Esophagus muscularis mucosa (tissue), 4 donors: Measurements from ENCODE around the gene GRM4. TPM values are rescaled to one million over a fixed set of nuclear protein-coding genes. Genes with fewer than 3 reads are reported as not detected.
"Not testable (repeated sequence)": the region's sequence is repeated elsewhere in the genome, so short reads cannot be mapped to it uniquely, and the experiment has no call there.

Experiments used
- DNase-seq: peaks from one replicate; pipeline ENCODE4 v3.0.0-alpha.2; 2017; ENCODE audit errors: extremely low spot score
- H3K27ac ChIP-seq, 4 donors: fragments of 200-600 bp; sonication (generic); replicated peaks in 1 of 4; 1 replicate in 3 of 4; 2 replicates in 1 of 4; pipeline ENCODE4 v1.5.1; 2016 to 2019; ENCODE audit warnings: mild to moderate bottlenecking in 1 of 4
- H3K27me3 ChIP-seq, 4 donors: fragments of 200-600 bp; sonication (generic); one replicate each; pipeline versions ENCODE4 v1.5.1 to v1.6.0; 2016 to 2019
- H3K36me3 ChIP-seq, 4 donors: fragments of 200-600 bp; sonication (generic); one replicate each; pipeline ENCODE4 v1.5.1; 2016 to 2019
- H3K4me1 ChIP-seq, 4 donors: fragments of 200-600 bp; sonication (generic); one replicate each; pipeline ENCODE4 v1.5.1; 2016 to 2019
- H3K4me3 ChIP-seq, 4 donors: fragments of 200-600 bp; sonication (generic); 1 replicate in 2 of 4; 2 replicates in 2 of 4; pipeline ENCODE4 v1.5.1; 2016 to 2019; ENCODE audit warnings: mild to moderate bottlenecking in 4 of 4, moderate library complexity in 1 of 4
- H3K9me3 ChIP-seq, 4 donors: fragments of 200-600 bp; sonication (generic); 1 replicate in 3 of 4; 2 replicates in 1 of 4; pipeline ENCODE4 v1.5.1; 2016 to 2019
- EP300 ChIP-seq: sonication (generic); formaldehyde crosslinking; IDR thresholded peaks from one replicate; pipeline ENCODE4 v1.6.1; 2017; ENCODE audit warnings: antibody characterized with exemption
- POLR2A ChIP-seq: fragments of 450-650 bp; IDR thresholded peaks from one replicate; pipeline ENCODE4 v1.6.1; 2017; ENCODE audit warnings: antibody characterized with exemption, moderate library complexity, mild to moderate bottlenecking, low read depth
- POLR2AphosphoS5 ChIP-seq, 2 donors: sonication (generic); formaldehyde crosslinking; IDR thresholded peaks; one replicate each; pipeline ENCODE4 v1.6.1; 2017; ENCODE audit warnings: antibody characterized with exemption in 2 of 2
- WGBS: methylation state at CpG from one replicate; pipeline ENCODE4 v1.1.5; 2018; 5-methylcytosine and 5-hydroxymethylcytosine counted together
- intact Hi-C: fragments of 100-400 bp; cut with DNase I; formaldehyde crosslinking; loops from one replicate; pipeline ENCODE4 v1.15.1; 2023
- total RNA-seq, 4 donors: library from RNA; depleted of rRNA; stranded (reverse); fragments of >200 nt; gene quantifications; one replicate each; pipeline versions ENCODE4 v1.1.0 to v1.2.1, GENCODE V29; 2016
- TF ChIP-seq, protein P1 (sequence below), 3 experiments: fragments of 200-600 bp in 2 of 3; fragments of 450-650 bp in 1 of 3; sonication (generic) in 2 of 3; IDR thresholded peaks; one replicate each; pipeline ENCODE4 v1.5.1; 2017 to 2019; ENCODE audit warnings: antibody characterized with exemption in 3 of 3, mild to moderate bottlenecking in 2 of 3, moderate library complexity in 1 of 3

GRM4 gene
- total RNA-seq, 4 donors from 2014 or later = not detected

DNA sequence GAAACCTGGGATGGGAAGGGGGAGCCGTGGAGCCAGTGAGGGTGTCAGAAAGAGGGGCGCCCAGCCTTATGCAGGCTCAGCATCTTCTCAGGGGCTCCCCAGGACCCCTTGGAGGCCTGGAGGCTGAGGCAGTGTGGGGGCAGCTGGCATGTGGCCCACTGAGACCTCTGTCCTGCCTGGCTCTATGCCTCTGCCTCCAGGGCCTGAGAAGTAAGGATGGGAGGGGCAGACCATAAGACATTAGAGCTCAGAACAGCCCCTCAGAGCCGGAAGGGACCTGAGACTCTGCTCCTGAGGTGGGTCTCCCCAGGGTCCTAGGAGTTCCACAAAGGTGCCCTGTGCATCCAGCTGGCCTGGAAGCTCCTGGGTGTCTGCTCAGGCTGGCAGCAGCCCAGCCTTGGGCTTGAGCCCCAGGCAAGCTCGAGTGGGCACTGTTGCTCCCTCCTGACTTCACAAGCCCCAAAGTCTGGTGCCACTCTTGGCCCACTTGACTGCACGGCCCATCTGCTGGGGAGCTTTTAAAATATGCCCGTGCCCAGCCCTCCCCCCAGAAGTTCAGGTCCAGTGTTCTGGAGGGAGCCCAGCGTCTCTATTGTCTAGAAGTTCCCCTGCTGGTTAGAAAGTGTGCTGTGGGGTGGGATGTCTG is 126.8 kb downstream of the GRM4 start:
- DNase-seq = no peak
- Histone ChIP-seq H3K4me1 (no peaks in the 10 kb centered on the region), H3K27ac (no peak overlapping the region), H3K9me3 (peaks cover 0 to 4% (median under 1%) of the 10 kb centered on the region in 4 donors), H3K4me3 (no peak overlapping the region), H3K27me3 (peaks cover 0 to 50% (median 0%) of the 10 kb centered on the region in 4 donors), H3K36me3 (no peaks in the 10 kb centered on the region)
- intact Hi-C loops = no loop called here
- WGBS = 69% methylated on average over 3 of the region's 7 CpGs
- TF ChIP-seq POLR2A (no peak), POLR2AphosphoS5 (IDR thresholded peaks at IDR 0.05) (no peak), EP300 (no peak)
- TF ChIP-seq, protein P1, sequence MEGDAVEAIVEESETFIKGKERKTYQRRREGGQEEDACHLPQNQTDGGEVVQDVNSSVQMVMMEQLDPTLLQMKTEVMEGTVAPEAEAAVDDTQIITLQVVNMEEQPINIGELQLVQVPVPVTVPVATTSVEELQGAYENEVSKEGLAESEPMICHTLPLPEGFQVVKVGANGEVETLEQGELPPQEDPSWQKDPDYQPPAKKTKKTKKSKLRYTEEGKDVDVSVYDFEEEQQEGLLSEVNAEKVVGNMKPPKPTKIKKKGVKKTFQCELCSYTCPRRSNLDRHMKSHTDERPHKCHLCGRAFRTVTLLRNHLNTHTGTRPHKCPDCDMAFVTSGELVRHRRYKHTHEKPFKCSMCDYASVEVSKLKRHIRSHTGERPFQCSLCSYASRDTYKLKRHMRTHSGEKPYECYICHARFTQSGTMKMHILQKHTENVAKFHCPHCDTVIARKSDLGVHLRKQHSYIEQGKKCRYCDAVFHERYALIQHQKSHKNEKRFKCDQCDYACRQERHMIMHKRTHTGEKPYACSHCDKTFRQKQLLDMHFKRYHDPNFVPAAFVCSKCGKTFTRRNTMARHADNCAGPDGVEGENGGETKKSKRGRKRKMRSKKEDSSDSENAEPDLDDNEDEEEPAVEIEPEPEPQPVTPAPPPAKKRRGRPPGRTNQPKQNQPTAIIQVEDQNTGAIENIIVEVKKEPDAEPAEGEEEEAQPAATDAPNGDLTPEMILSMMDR (IDR thresholded peaks at IDR 0.05) = no peak

DNA sequence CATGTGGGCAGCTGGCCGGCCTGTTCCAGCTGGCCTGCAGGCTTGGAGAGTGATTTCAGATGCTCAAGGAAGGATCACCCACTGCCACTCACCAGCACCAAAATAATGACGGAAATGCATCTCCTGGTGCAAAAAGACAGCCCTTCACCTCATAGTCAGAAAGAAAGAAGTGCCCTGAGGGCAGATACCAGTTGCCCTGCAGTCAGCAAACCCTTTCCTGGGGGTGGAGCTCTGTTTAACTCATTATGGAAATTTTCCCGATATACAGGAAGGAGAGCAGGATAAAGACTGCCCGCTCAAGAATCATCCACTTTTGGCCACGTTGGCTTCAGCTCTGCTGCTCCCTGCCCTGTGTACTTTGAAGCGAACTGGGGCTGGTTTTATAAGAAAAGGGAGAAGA is 127.9 kb downstream of the GRM4 start:
- no peak for TF ChIP-seq POLR2A
- no peak for TF ChIP-seq EP300
- TF ChIP-seq, protein P1 (IDR thresholded peaks at IDR 0.05) = no peak
- H3K27ac ChIP-seq = no peak overlapping the region
- H3K4me1 ChIP-seq = no peaks in the 10 kb centered on the region
- H3K27me3 ChIP-seq = peaks cover 0 to 43% (median 0%) of the 10 kb centered on the region in 4 donors
- WGBS = 78% methylated on average over 5 of the region's 6 CpGs
- H3K36me3 ChIP-seq = no peaks in the 10 kb centered on the region
- intact Hi-C loops = no loop called here
- DNase-seq = no peak
- no peak overlapping the region for H3K4me3 ChIP-seq
- H3K9me3 ChIP-seq = no peaks in the 10 kb centered on the region

DNA sequence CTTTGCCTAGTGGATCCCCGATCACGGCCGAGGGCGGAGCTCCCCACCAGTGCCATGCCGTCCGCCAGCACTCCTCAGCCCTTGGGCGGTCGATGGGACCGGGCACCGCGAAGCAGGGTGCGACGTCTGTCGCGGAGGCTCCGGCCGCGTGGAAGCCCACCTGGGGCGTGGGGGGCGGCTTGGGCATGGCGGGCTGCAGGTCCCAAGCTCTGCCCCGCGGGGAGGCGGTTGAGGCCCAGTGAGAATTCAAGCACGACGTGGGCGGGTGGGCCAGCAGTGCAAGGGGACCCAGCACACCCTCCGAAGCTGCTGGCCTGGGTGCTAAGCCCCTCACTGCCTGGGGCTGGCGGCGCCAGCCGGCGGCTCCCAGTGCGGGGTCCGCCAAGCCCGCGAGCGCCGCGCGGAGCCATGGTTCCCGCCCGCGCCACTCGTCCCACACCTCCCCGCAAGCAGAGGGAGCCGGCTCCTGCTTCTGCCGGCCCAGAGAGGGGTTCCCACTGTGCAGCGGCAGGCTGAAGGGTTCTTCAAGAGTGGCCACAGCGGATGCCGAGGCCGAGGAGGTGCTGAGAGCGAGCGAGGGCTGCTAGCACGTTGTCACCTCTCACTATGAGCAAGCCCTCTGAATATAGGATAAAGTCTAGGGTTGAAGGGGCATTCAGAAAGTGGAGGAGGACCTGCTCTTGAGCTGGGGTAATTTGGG is 128.6 kb downstream of the GRM4 start:
- intact Hi-C loops = no loop called here
- 94% methylated on average over 31 of the region's 54 CpGs for WGBS
- Histone ChIP-seq H3K36me3 (no peaks in the 10 kb centered on the region), H3K4me1 (no peaks in the 10 kb centered on the region), H3K9me3 (no peaks in the 10 kb centered on the region), H3K27me3 (peaks cover 0 to 35% (median 0%) of the 10 kb centered on the region in 4 donors), H3K4me3 (no peak overlapping the region), H3K27ac (no peak overlapping the region)
- TF ChIP-seq POLR2A = no peak
- TF ChIP-seq EP300 = no peak
- no peak for TF ChIP-seq POLR2AphosphoS5 (IDR thresholded peaks at IDR 0.05)
- TF ChIP-seq, protein P1 (IDR thresholded peaks at IDR 0.05) = no peak
- DNase-seq = no peak

GRCh38 chr6:34016573-34016972 is 129.3 kb downstream of the GRM4 start:
- H3K4me1 ChIP-seq, intact Hi-C loops, H3K36me3 ChIP-seq, DNase-seq, H3K27ac ChIP-seq, H3K4me3 ChIP-seq, H3K9me3 ChIP-seq: not testable (repeated sequence)
- H3K27me3 ChIP-seq = peaks cover 0 to 29% (median 0%) of the 10 kb centered on the region in 4 donors
- 98% methylated on average over 3 of the region's 3 CpGs for WGBS

DNA sequence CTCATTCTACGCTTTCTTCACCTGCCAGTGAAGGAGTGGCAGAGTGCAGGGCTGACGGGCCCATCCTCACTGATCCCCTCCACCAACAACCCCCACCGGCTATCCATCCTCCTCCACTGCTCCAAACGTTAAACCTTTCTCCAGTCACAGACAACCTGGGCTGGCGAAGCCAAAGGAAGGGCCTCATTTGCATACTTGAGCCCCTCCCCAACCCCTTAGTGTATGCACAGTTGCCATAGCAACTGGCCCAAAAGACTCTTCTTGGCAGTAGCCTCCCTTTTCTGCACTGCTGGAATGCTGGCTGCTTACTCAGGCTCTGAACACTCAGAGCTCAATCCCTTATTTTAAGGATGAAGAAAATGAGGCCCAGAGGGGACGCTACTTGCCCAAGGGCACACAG is 130.3 kb downstream of the GRM4 start:
- H3K4me1 ChIP-seq = no peaks in the 10 kb centered on the region
- H3K9me3 ChIP-seq = no peaks in the 10 kb centered on the region
- intact Hi-C loops = no loop called here
- WGBS = 54% methylated on average over 6 of the region's 6 CpGs
- no peaks in the 10 kb centered on the region for H3K36me3 ChIP-seq
- DNase-seq = no peak
- peaks cover 0 to 19% (median 0%) of the 10 kb centered on the region in 4 donors for H3K27me3 ChIP-seq
- no peak overlapping the region for H3K27ac ChIP-seq
- TF ChIP-seq, protein P1 (IDR thresholded peaks at IDR 0.05) = no peak
- TF ChIP-seq POLR2AphosphoS5 (IDR thresholded peaks at IDR 0.05) = no peak
- no peak overlapping the region for H3K4me3 ChIP-seq
